H9 (cell line): Measurements from ENCODE around the gene FOXN1. TPM values are rescaled to one million over a fixed set of nuclear protein-coding genes. Genes with fewer than 3 reads are reported as not detected.

Experiments
- DNase-seq: peaks from one replicate; pipeline ENCODE4 v3.0.0-alpha.2; 2017
- H2AFZ ChIP-seq: one replicate; pipeline ENCODE4 v1.6.1; 2013; ENCODE audit warnings: mild to moderate bottlenecking, low read length, control low read depth, moderate library complexity
- H2AK5ac ChIP-seq: 2 replicates; pipeline ENCODE4 v1.6.1; 2013; ENCODE audit warnings: low read length, control low read depth, mixed read lengths; ENCODE audit not compliant: insufficient read length
- H2BK120ac ChIP-seq: one replicate; pipeline ENCODE4 v1.6.1; 2013; ENCODE audit warnings: low read depth, mild to moderate bottlenecking, low read length, control low read depth, inconsistent platforms; ENCODE audit not compliant: poor library complexity, severe bottlenecking
- H2BK12ac ChIP-seq: 2 replicates; pipeline ENCODE4 v1.6.1; 2013; ENCODE audit warnings: low read length, control low read depth, mixed read lengths, low read depth; ENCODE audit not compliant: insufficient read length
- H2BK15ac ChIP-seq: 2 replicates; pipeline ENCODE4 v1.6.1; 2013; ENCODE audit warnings: low read depth, low read length, control low read depth
- H2BK20ac ChIP-seq: one replicate; pipeline ENCODE4 v1.6.1; 2013; ENCODE audit warnings: low read depth, mild to moderate bottlenecking, low read length, control low read depth, inconsistent platforms; ENCODE audit not compliant: poor library complexity, severe bottlenecking
- H2BK5ac ChIP-seq: 2 replicates; pipeline ENCODE4 v1.6.1; 2013; ENCODE audit warnings: low read length, control low read depth, mixed read lengths; ENCODE audit not compliant: insufficient read length
- H3K14ac ChIP-seq: 2 replicates; pipeline ENCODE4 v1.6.1; 2013; ENCODE audit warnings: low read length, control low read depth; ENCODE audit not compliant: insufficient read depth
- H3K18ac ChIP-seq: 2 replicates; pipeline ENCODE4 v1.6.1; 2013; ENCODE audit warnings: low read depth, mild to moderate bottlenecking, mixed read lengths, low read length, control low read depth; ENCODE audit not compliant: insufficient read length
- H3K23ac ChIP-seq: 2 replicates; pipeline ENCODE4 v1.6.1; 2013; ENCODE audit warnings: low read length, control low read depth, mixed read lengths, low read depth; ENCODE audit not compliant: insufficient read length
- H3K23me2 ChIP-seq: 2 replicates; pipeline ENCODE4 v1.6.1; 2013; ENCODE audit warnings: low read depth, mild to moderate bottlenecking, mixed read lengths, low read length, control low read depth; ENCODE audit not compliant: insufficient read length, poor library complexity, severe bottlenecking
- H3K27ac ChIP-seq: 2 replicates; pipeline ENCODE4 v1.5.1; 2013; ENCODE audit warnings: low read length, control low read depth, mixed read lengths, low read depth; ENCODE audit not compliant: insufficient read length
- H3K27me3 ChIP-seq: 2 replicates; pipeline ENCODE4 v1.6.1; 2013; ENCODE audit warnings: low read length, control low read depth, inconsistent platforms; ENCODE audit not compliant: insufficient read depth
- H3K4ac ChIP-seq: 2 replicates; pipeline ENCODE4 v1.6.1; 2013; ENCODE audit warnings: low read depth, mild to moderate bottlenecking, control low read depth, inconsistent platforms, low read length, moderate library complexity
- H3K4me1 ChIP-seq: 2 replicates; pipeline ENCODE4 v1.6.1; 2013; ENCODE audit warnings: low read length, control low read depth, inconsistent platforms; ENCODE audit not compliant: insufficient read depth
- H3K4me2 ChIP-seq: 2 replicates; pipeline ENCODE4 v1.6.1; 2013; ENCODE audit warnings: low read length, control low read depth, mixed read lengths; ENCODE audit not compliant: insufficient read length, insufficient read depth
- H3K56ac ChIP-seq: 2 replicates; pipeline ENCODE4 v1.6.1; 2013; ENCODE audit warnings: low read depth, mild to moderate bottlenecking, mixed read lengths, low read length, control low read depth; ENCODE audit not compliant: insufficient read length
- H3K79me1 ChIP-seq: 2 replicates; pipeline ENCODE4 v1.6.1; 2013; ENCODE audit warnings: low read depth, mild to moderate bottlenecking, moderate library complexity, low read length, control low read depth, inconsistent platforms; ENCODE audit not compliant: insufficient read depth, poor library complexity, severe bottlenecking
- H3K79me2 ChIP-seq: 2 replicates; pipeline ENCODE4 v1.6.1; 2013; ENCODE audit warnings: low read length, control low read depth, inconsistent platforms; ENCODE audit not compliant: insufficient read depth
- H3K9ac ChIP-seq: 2 replicates; pipeline ENCODE4 v1.6.1; 2013; ENCODE audit warnings: low read length, control low read depth, mixed read lengths; ENCODE audit not compliant: insufficient read length; ENCODE audit errors: extremely low read depth
- H3K9me3 ChIP-seq: one replicate; pipeline ENCODE4 v1.6.1; 2013; ENCODE audit warnings: low read depth, low read length, inconsistent platforms; ENCODE audit not compliant: control insufficient read depth
- H3T11ph ChIP-seq: one replicate; pipeline ENCODE4 v1.6.1; 2013; ENCODE audit warnings: mild to moderate bottlenecking, low read length, control low read depth, inconsistent platforms
- H4K20me1 ChIP-seq: one replicate; pipeline ENCODE4 v1.6.1; 2013; ENCODE audit not compliant: control insufficient read depth, insufficient read length, insufficient read depth
- H4K5ac ChIP-seq: 2 replicates; pipeline ENCODE4 v1.6.1; 2013; ENCODE audit warnings: low read depth, mild to moderate bottlenecking, mixed read lengths, low read length, control low read depth; ENCODE audit not compliant: insufficient read length
- H4K8ac ChIP-seq: replicated peaks from 2 replicates; pipeline ENCODE4 v1.6.1; 2013; ENCODE audit warnings: low read length, control low read depth, mixed read lengths, low read depth; ENCODE audit not compliant: insufficient read length
- H4K91ac ChIP-seq: 2 replicates; pipeline ENCODE4 v1.6.1; 2013; ENCODE audit warnings: low read depth, mild to moderate bottlenecking, moderate library complexity, mixed read lengths, low read length, control low read depth; ENCODE audit not compliant: insufficient read length
- H3K27ac Mint-ChIP-seq, 3 experiments: 2 replicates in 2 of 3; 3 replicates in 1 of 3; pipeline ENCODE4 v1.8.0; 2020 to 2021; ENCODE audit warnings: mixed read lengths in 3 of 3, mild to moderate bottlenecking in 1 of 3, moderate library complexity in 1 of 3
- H3K27me3 Mint-ChIP-seq: 2 replicates; pipeline ENCODE4 v1.8.0; 2021; ENCODE audit warnings: low read depth, mild to moderate bottlenecking, moderate library complexity, mixed read lengths
- H3K36me3 Mint-ChIP-seq, 3 experiments: 2 replicates in 2 of 3; 3 replicates in 1 of 3; pipeline ENCODE4 v1.8.0; 2020 to 2021; ENCODE audit warnings: low read depth in 3 of 3, mixed read lengths in 3 of 3; ENCODE audit not compliant: insufficient read depth in 1 of 3
- H3K4me1 Mint-ChIP-seq, 2 experiments: 2 replicates each; pipeline ENCODE4 v1.8.0; 2020; ENCODE audit warnings: mixed read lengths in 2 of 2
- H3K4me3 Mint-ChIP-seq, 2 experiments: 2 replicates in 1 of 2; 3 replicates in 1 of 2; pipeline ENCODE4 v1.8.0; 2020 to 2021; ENCODE audit warnings: mild to moderate bottlenecking in 2 of 2, mixed read lengths in 2 of 2, moderate library complexity in 1 of 2
- H3K9me3 Mint-ChIP-seq, 2 experiments: 2 replicates in 1 of 2; 3 replicates in 1 of 2; pipeline ENCODE4 v1.8.0; 2020; ENCODE audit warnings: mild to moderate bottlenecking in 2 of 2, mixed read lengths in 2 of 2, moderate library complexity in 1 of 2
- CTCF ChIP-seq: fragments of 200-600 bp; sonication (generic); conservative IDR thresholded peaks from 3 replicates; pipeline ENCODE4 v1.8.0; 2021; ENCODE audit warnings: antibody characterized with exemption, mild to moderate bottlenecking
- WGBS: extraction: QIAGEN DNeasy Blood & Tissue Kit; methylation state at CpG from one replicate; pipeline ENCODE4 v1.1.7; 2013; ENCODE audit warnings: missing lambda C conversion rate, low lambda C conversion rate, mixed read lengths; ENCODE audit not compliant: insufficient read length; ENCODE audit errors: extremely low coverage; 5-methylcytosine and 5-hydroxymethylcytosine counted together
- total RNA-seq: library from RNA; stranded (reverse); gene quantifications from 2 replicates; pipeline ENCODE4 v1.2.1, GENCODE V29; 2021

The FOXN1 gene
- total RNA-seq, 1 experiment from 2014 or later = not detected

GRCh38 chr17:28527859-28528258 lies 21.7 kb downstream of the FOXN1 start:
- no peak overlapping the region for H3K4ac ChIP-seq
- no peak overlapping the region for H2BK12ac ChIP-seq
- H2BK15ac ChIP-seq = no peak overlapping the region
- no peak overlapping the region for H2AK5ac ChIP-seq
- no peak for DNase-seq
- H4K8ac ChIP-seq = no peak overlapping the region
- H3K4me1 Mint-ChIP-seq = peaks cover 2 to 24% of the 10 kb centered on the region in 2 experiments; a peak in 3 of 4 replicates
- TF ChIP-seq CTCF = no peak
- H3K18ac ChIP-seq = no peak overlapping the region
- H3K9me3 ChIP-seq = no peaks in the 10 kb centered on the region
- H2BK20ac ChIP-seq = no peak overlapping the region
- no peak overlapping the region for H3K4me2 ChIP-seq
- H3K4me1 ChIP-seq = no peaks in the 10 kb centered on the region
- no peak overlapping the region for H4K91ac ChIP-seq
- no peak overlapping the region for H3K4me3 Mint-ChIP-seq
- no peaks in the 10 kb centered on the region for H4K20me1 ChIP-seq
- peaks cover 13% of the 10 kb centered on the region for H3K27me3 Mint-ChIP-seq
- no peak overlapping the region for H3K23ac ChIP-seq
- no peak overlapping the region for H2BK120ac ChIP-seq
- no CpG with 5 or more reads among the region's 2 CpGs for WGBS
- H3K36me3 Mint-ChIP-seq = no peaks in the 10 kb centered on the region
- no peaks in the 10 kb centered on the region for H3K79me2 ChIP-seq
- H3K27me3 ChIP-seq = no peaks in the 10 kb centered on the region
- H3K14ac ChIP-seq = no peak overlapping the region
- no peaks in the 10 kb centered on the region for H3K23me2 ChIP-seq
- no peaks in the 10 kb centered on the region for H3K79me1 ChIP-seq
- no peak overlapping the region for H3K27ac ChIP-seq
- H4K5ac ChIP-seq = no peak overlapping the region
- no peak overlapping the region for H2BK5ac ChIP-seq
- no peak overlapping the region for H2AFZ ChIP-seq
- H3T11ph ChIP-seq = no peak overlapping the region
- no peak overlapping the region for H3K9ac ChIP-seq
- H3K56ac ChIP-seq = no peak overlapping the region
- no peaks in the 10 kb centered on the region for H3K9me3 Mint-ChIP-seq
- no peak overlapping the region for H3K27ac Mint-ChIP-seq
